ENCODE results near the gene PCBP3. TPM values are rescaled to one million over a fixed set of nuclear protein-coding genes. Genes with fewer than 3 reads are reported as not detected.

PCBP3 gene
- total RNA-seq, 1 experiment from 2014 or later: 10.9 TPM

- Histone ChIP-seq H3K23ac (ENCODE audit: insufficient read length, low read depth, low read length) (no peak overlapping the region), H4K91ac (ENCODE audit: insufficient read length, low read depth, low read length) (no peak overlapping the region), H3K4me1 (ENCODE audit: insufficient read depth, low read length) (no peaks in the 10 kb centered on the region), H2BK15ac (ENCODE audit: low read depth, low read length) (no peak overlapping the region), H3K56ac (ENCODE audit: insufficient read length, low read depth, low read length) (no peak overlapping the region), H3K27ac (ENCODE audit: insufficient read length, low read depth, low read length) (no peak overlapping the region), H3T11ph (ENCODE audit: low read length) (no peak overlapping the region), H2BK20ac (ENCODE audit: low read depth, low read length, poor library complexity, severe bottlenecking) (no peak overlapping the region), H2AFZ (ENCODE audit: low read length) (no peak overlapping the region), H4K8ac (replicated peaks; ENCODE audit: insufficient read length, low read depth, low read length) (no peak overlapping the region), H3K9me3 (ENCODE audit: control insufficient read depth, low read depth, low read length) (no peaks in the 10 kb centered on the region), H3K4me2 (ENCODE audit: insufficient read depth, insufficient read length, low read length) (no peak overlapping the region), H3K79me2 (ENCODE audit: insufficient read depth, low read length) (peaks cover 2% of the 10 kb centered on the region; the same call in 1 of the 2 replicates), H3K79me1 (ENCODE audit: insufficient read depth, low read depth, low read length, poor library complexity, severe bottlenecking) (no peaks in the 10 kb centered on the region), H2BK12ac (ENCODE audit: insufficient read length, low read depth, low read length) (no peak overlapping the region), H3K9ac (ENCODE audit: extremely low read depth, insufficient read length, low read length) (no peak overlapping the region), H2BK5ac (ENCODE audit: insufficient read length, low read length) (no peak overlapping the region), H3K23me2 (ENCODE audit: insufficient read length, low read depth, low read length, poor library complexity, severe bottlenecking) (no peaks in the 10 kb centered on the region), H3K14ac (ENCODE audit: insufficient read depth, low read length) (no peak overlapping the region; the same call in 1 of the 2 replicates), H2AK5ac (ENCODE audit: insufficient read length, low read length) (no peak overlapping the region), H2BK120ac (ENCODE audit: low read depth, low read length, poor library complexity, severe bottlenecking) (no peak overlapping the region), H3K18ac (ENCODE audit: insufficient read length, low read depth, low read length) (no peak overlapping the region), H4K5ac (ENCODE audit: insufficient read length, low read depth, low read length) (no peak overlapping the region), H4K20me1 (ENCODE audit: control insufficient read depth, insufficient read depth, insufficient read length) (no peaks in the 10 kb centered on the region), H3K4ac (ENCODE audit: low read depth, low read length) (no peak overlapping the region), H3K27me3 (ENCODE audit: insufficient read depth, low read length) (peaks cover 3% of the 10 kb centered on the region; the same call in 1 of the 2 replicates)
- no peak overlapping the region for H3K27ac Mint-ChIP-seq
- H3K36me3 Mint-ChIP-seq (ENCODE audit: insufficient read depth in 1 of 3, low read depth in 3 of 3): no peaks in the 10 kb centered on the region
- TF ChIP-seq, protein P1, sequence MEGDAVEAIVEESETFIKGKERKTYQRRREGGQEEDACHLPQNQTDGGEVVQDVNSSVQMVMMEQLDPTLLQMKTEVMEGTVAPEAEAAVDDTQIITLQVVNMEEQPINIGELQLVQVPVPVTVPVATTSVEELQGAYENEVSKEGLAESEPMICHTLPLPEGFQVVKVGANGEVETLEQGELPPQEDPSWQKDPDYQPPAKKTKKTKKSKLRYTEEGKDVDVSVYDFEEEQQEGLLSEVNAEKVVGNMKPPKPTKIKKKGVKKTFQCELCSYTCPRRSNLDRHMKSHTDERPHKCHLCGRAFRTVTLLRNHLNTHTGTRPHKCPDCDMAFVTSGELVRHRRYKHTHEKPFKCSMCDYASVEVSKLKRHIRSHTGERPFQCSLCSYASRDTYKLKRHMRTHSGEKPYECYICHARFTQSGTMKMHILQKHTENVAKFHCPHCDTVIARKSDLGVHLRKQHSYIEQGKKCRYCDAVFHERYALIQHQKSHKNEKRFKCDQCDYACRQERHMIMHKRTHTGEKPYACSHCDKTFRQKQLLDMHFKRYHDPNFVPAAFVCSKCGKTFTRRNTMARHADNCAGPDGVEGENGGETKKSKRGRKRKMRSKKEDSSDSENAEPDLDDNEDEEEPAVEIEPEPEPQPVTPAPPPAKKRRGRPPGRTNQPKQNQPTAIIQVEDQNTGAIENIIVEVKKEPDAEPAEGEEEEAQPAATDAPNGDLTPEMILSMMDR (conservative IDR thresholded peaks at IDR 0.05): no peak
- DNase-seq: peak; percentile 18
- H3K9me3 Mint-ChIP-seq: peaks cover 0 to 2% of the 10 kb centered on the region in 2 experiments; a peak in 2 of 5 replicates
- no CpG with 5 or more reads among the region's 6 CpGs for WGBS (ENCODE audit: extremely low coverage, insufficient read length, low lambda C conversion rate)
- peaks cover 11 to 17% of the 10 kb centered on the region in 2 experiments for H3K4me1 Mint-ChIP-seq
- no peak overlapping the region for H3K4me3 Mint-ChIP-seq
- peaks cover 24% of the 10 kb centered on the region for H3K27me3 Mint-ChIP-seq (ENCODE audit: low read depth)
Observed at GRCh38 chr21:45613396-45613795, 30.1 kb upstream of the PCBP3 start.
